OCI-M2 (cell line): Measurements from ENCODE around the gene PBX3.

ENCODE experiments used
- DNase-seq: peaks from one replicate; lab custom pipeline; 2025; ENCODE audit not compliant: unreplicated experiment; lab: John Stamatoyannopoulos, UW

The PBX3 gene

DNA sequence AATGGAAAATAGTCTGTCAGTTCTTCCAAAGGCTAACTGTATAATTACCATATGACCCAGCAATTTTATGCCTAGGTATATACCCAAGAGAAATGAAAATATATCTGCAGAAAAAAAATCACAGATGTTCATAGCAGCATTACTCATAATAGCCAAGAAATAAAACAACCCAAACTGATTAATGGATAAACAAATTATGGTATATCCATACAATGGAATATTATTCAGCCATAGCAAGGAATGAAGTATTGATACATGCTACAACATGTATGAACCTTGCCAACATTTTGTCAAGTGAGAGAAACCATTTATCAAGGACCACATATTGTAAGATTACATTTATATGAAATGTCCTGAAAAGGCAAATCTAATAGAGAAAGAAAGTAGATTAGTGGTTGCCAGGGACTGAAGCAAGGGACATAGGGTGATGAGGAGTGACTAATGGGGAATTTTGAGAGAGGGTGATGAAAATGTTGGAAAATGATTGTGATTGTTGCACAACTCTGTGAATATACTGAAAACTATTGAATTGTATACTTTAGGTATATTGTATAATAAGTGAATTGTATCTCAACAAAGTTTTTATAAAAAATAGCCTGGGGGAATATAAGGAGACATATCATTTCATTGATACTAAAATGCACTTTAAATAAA lies 114.4 kb downstream of the PBX3 start:
- DNase-seq = no peak

DNA sequence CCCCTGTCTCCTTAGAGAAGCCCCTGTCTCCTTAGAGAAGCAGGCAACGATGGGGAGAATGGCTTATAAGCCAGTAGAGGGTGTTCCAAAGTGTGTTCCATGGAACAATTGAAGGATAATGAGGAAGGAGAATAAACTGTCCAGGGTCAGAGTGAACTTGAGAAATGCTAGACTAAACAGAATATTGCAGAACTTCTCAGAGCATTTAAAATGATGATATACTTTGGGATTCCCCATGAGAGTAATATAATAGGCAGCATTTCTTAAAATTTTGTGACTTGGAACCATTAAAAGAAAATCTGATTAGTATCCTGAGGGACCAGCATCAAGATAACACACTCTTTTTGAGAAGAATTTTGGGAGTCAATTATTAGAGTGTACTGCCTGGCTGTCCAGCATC lies 116.8 kb downstream of the PBX3 start:
- DNase-seq = no peak

DNA sequence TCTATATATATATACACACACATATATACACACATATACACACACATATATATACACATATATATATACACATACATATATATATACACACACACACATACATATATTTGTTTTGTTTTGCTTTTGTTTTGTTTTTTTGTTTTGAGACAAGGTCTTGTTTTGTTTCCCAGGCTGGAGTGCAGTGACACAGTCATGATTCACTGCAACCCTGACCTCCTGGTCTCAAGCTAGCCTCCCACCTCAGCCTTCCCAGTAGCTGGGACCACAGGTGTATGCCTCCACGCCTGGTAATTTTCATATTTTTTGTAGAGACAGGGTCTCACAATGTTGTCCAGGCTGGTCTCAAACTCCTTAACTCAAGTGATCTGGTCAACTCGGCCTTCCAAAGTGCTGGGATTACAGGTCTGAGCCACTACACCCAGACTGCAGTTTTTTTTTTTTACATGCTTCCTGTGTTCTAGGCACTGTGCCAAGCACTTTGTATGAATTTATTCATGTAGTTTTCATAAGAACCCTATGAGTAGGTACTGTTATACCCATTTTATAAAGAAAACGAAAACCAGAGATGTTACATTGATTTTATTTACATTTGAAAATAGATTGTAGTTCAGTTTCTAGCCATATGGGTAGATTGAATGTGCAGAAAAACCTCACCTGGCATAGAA lies 120.7 kb downstream of the PBX3 start:
- DNase-seq = no peak

DNA sequence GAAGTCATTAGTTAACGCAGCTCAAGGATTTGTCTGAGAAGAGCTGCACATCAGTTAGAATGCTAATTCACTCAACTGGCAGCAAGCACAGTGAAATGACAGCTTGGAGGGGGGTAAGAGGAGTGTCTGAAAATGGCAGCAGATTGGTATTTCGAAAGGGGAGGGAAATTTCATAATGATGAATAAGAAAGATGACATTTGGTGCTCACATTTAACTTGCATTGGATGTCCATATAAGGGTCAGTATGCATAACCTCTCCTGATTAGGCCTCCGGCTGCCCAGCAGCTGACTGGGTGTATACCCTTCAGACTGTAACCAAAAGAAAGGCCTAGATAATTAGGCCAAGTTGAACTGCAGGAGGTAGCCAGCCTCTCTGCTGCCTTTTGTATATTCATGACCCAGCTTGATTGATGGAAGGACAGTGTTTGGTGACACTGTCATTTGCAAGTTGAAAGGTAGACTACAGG lies 131.0 kb downstream of the PBX3 start:
- DNase-seq = no peak

DNA sequence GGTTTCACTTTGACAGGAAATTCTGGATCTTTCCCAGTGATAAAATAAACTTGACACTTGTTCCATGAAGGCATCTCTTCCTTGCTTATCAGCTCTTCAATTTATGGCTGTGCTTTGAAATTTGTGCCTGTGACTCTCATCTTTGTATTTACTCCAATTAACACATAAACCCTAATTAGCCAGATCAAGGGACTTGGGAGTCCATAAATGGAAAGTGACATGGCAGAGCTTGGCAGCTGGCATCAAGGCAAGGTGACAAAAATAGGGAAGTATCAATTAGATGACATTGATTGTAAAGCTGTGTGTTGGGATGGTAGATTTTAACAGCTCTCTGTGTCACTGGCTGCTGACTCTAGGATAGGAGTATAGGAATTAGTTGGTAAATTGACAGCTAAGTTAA lies 133.9 kb downstream of the PBX3 start:
- no peak for DNase-seq

DNA sequence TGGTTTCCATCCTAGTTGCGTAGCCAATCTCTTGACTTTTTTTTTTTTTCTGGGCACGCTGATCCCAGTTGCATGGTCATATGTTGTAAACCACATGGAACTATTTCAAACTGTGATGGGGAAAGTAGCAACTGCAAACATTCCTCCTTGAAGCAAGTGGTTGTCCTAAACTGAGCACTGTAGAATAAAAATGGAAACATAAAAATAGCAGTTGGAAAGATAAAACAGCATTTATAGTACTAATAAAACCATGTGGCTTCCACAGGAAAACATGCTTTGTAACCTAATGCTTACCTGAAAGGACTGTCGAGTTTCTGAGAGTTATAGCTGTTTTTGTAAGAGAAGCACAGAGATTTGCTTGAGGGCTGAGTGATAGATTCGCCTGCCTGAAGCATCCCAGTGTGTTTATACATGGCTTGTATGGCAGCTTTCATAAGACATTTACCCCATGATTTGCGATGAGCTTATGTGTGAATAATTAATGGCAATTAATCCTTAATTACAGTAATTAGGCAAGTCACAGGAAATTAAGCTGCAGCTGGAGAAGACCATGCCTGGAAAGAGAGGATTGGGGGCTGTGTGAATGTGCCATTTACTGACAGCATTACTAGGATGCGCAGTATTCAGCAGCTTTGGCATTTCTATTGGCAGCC lies 136.5 kb downstream of the PBX3 start:
- DNase-seq = no peak

DNA sequence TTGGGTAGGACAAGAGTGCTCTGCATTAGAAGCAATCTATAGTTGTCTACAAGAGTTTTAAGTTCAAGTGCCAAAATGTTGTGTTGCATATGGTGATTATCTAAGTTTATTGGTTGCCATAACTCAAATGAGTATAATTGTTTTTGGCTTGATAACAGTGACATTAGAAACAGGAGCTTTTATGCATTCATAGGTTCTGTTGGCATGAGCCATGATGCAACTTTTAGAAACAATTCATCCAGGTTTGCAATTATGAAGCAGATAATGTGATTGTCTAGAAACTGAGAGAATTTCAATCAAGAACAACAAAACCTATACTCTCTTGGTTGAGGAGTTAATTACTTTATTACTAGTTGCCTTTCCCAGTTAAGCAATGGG lies 137.0 kb downstream of the PBX3 start:
- DNase-seq = no peak

DNA sequence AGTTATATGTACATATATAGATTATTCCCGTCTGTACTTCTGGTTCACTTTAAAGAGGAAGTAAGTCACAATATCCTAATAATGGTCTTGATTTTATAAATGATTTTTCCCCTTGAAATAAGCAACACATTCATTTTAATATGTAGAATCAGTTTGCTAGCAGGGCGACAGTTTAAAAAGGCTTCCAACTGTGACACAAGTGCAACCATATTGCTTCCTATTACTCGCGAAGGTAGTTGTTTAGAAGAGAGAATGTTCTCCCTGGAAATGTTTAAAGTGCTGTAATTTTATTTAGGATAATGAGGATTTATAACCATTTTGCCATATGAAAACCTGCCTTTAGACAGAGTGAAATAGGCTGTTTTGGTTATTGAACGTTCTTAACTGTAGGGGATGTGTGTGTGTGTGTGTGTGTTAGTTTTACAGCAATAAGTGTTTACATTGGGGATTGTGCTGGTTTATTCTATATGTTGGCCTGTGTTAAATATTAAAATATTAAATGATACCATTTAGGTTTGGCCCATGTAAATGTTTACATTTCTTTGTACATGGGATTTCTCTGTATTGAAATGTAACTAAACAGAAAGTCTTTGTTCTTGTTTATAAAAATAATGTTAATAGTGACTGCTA lies 138.3 kb downstream of the PBX3 start:
- DNase-seq = no peak

DNA sequence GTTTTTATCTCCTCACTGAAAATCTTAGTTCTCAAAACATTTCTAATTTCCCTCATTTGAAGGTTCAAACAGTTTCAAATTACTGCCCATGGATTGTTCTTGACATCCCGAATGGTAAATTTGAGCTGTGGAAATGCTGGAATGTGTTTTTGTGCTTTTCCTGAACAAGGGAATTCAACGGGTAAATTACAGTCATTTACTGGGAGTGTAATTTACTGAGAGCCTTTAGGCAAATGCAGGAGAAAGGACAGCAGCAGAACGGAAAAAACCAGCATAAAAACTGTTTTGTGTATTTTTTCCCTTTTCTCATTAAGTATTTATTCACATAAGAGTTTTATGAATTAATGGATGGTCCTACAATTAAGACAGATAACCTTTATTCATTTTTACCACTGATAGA lies 139.2 kb downstream of the PBX3 start:
- no peak for DNase-seq

DNA sequence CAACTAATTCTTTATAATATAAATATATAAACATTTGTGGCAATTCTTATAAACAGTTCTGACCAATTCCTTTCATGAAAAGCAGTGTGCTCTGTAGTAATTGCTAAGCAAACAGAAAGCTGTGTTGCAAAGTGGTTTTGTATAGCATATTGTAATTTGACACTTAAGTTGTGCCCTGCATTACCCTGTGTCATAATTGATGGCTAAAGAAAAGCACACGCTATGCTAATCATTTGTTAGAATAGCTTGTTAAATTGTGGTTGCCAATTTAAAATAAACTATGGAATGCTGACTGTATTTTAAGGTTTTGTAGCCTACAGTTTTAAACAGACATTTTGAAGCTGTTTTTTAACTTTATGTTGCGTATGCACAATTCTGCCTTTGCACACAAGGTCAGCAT lies 140.0 kb downstream of the PBX3 start:
- DNase-seq = no peak

DNA sequence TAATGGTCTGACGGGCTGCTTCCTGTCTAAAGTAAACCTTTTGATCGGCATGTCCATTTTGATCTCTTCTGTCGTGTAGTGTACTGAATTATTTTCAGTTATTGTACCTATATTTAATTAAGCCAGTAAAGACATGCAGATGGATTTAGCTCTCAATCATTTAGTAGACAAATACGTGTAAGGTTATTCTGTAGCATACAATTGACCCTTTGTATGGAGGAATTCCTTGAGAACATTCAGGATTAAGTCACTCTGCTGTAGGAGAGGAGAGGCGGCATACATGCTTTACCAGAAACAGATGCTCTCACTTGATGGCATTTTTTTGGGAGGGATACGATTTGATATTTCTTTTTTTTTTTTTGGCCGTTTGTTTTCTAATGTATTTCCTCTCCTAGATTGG lies 141.0 kb downstream of the PBX3 start:
- no peak for DNase-seq

DNA sequence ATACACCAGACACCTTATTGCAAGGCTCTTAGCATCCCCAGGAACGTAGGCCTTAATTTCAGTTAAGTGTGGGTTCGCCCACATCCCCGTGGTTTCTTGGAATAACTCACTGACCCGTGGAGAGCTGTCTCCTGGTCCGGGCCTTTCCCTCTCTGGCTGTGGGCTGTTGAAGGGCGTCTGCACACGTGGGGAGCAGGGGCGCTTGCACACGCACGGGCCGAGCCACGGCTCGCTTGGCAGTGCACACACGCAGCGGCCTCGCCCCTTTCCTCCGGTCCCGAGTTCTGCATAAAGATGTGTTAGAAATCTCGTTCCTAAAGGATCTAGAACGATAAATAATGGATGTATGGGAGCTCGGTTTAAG lies 141.9 kb downstream of the PBX3 start:
- DNase-seq = no peak

DNA sequence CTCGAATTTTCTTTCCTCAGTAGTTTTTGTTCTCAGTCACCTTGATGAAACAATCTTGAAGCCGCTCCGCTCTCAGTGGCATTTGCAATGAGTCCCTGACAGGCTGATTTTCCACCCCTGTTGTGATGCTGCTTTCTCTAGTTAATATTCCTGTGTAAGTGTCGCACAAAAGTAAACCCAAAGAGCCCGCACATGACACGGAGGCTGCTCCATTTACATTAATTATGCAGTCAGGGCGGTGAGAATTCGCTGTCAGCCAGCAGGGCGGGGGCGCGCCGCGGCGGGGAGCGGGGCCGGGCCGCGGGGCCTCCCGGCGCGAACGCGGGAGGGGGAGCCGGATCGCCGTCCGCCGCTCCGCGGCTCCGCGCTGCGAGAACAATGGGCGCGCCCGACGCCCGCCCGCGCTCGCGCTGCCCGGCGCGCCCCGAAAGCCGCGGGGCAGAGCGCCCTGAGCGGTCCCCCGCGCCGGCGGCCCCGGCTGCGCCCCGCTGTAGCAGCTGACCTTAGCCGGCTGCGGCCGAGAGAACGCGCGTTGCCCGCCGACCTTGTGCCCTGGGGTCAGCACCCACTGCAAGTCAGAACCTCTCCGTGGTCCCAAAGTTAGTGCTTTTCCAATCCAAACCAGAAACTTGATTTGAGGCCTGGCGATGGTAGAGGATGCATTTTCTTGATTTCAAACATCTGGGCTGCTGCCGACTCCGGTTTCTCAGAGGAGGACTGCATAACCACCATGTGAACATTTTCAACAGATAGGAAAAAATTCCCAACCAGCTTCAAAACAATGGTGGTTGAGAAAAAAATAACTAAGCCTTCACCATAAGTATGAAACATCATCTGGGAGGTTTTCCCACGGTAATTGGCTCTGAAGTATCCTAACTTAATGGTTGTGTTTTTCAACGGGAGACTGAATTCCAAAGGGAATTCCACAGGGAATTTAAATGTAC lies 142.6 kb downstream of the PBX3 start:
- DNase-seq = no peak

DNA sequence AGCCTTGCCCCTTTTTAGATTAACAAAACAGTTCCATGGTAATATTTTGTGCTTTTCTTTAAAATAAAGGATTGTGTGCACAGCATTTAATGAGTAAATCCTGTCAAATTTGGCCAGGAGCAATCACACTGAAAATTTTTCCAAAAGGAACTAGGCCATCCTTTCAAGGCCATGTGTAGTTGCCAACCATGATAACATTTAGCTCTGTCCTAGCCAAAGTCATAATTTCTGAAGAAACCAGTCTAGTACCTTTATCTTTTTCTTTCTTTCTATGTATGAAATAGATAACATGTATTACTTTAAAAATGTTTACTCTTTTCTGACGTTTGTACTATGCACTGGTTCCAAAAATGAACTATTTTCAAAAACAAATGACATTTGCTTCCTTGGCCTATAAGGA lies 143.7 kb downstream of the PBX3 start:
- no peak for DNase-seq

DNA sequence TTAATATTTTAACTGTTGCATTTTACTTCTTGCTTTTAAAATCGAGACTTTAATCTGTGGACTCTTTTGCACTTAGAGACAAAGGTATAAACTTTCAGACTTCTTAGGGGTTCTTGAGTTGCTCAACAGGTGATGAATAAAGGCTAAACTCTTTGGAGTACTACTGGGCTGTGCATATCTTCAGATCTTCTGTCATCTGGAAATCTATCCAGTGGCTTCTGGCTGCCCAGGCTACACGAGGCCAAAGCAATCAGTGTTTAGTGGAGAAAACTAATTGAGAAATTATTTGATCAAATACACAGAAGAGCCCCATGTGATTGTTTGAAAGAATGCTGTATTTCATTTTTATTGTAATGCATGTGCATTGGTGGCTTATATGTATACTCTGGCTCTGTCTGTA lies 146.1 kb downstream of the PBX3 start:
- no peak for DNase-seq

DNA sequence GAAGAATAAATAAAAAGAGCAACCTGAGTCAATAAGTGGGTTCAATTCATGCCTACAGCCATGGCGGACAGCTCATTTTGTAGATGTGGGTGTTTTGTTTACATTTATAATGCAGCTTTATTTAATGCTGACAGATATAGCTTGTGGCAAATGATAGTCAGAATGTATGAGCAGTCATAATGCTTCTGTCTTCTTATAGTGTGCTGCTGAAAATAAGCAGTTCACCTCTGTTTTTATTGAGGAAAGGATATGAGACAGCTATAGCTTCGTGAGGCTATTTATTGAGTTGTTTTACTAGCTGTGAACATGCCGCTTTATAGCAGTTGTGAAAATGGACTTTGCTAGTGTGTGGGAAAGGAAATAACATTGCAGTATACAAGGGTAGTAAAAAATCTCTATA lies 147.4 kb downstream of the PBX3 start:
- DNase-seq = no peak

DNA sequence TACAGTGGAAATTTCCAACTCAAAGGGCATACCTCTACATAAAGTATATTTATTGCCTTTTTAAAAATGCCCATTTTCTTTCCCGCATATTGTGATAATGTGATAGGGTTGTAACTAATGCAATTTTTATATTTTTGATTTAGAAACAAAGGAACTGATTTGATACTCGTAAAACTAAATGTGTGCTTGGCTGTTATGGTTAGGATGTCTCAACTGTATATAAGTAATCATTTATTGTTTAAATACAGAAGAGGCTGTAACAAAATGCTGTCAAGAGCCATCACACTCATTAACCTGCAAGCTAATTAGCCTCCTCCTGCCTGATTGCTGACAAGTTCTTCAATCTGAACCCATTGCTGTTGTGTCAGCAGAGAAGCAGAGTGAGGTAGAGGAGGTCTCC lies 149.2 kb downstream of the PBX3 start:
- DNase-seq = no peak

DNA sequence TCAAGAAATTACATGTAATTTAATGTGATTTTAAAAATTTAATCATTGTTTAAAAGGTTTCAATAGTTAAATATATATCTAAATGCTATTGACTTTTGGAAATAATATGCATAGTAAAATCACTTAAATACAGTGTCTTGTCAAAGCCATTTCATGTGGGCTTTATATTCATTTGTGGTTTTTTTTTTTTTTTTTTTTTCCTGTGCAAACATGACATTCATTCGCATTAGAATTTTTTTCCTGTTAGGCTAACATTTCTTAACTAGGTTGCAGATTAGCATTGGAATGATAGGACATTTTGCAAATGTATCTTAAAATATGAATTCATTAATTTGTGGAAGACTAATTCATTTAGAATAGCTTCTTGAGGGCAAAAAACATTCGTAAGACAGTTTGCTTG lies 149.8 kb downstream of the PBX3 start:
- no peak for DNase-seq

DNA sequence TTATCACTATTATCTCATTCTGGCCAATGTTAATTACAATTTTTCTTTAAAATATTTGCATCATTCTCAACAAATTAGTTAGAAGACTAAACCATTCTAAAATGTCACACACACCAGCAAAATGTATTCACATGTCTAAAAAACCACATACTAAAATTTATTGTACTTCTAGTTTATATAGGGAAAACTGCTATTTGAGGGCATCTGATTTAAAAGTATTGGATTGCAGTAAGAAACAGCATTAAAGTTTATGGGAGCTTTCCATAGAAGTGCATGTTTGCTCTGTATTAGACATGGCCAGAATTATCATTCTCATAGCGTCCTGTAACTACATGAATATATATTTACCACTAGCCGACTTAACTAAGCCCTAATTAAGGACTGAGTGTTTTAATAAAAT lies 150.3 kb downstream of the PBX3 start:
- DNase-seq = no peak

DNA sequence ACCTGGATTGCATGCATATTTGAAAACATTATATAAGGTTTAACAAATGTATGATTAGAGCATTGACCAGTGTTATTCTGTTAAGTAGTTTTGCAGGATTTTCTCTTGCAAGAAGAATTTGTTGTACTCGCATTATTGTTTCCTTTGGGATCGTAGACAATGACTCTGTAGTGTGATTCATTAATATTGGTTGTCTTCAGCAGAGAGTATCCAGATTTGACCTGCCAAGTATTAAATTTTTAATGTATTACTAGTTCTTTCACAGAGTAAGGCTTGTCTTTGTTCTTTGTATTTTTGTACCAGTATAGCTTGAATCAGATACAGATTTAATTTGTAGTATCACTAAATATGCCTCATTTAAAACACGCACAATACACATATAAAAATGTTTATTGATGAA lies 155.0 kb downstream of the PBX3 start:
- no peak for DNase-seq

DNA sequence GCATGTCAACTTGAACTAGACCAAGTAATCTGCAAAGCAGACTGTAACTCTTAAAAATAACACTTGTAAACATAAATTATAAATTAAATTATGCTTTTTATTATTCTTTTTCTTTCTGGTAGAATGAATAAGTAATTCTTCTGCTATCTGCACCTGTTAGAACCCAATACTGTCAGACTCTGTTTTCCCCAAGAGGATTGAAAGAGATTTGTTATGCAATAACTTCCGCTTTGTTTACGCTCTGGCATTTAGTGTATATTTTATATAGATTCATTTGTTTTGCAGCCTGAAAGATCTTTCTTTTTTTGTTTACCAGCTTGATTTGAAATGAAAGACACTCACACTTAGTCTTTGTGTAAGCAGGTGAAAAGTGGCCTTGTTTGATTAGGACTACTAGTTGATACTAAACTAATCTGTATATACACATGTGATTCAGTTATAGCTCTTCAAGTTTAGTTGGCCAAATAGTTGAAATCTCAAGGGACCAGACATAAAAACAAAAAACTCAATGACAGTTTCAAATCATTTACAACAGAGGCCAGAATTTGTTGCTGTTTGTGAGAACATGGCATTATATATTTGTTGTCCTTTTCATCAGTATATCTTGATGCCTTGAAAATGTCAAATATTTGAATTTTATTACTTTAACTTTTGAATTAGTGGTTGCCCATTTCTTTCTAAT lies 155.8 kb downstream of the PBX3 start:
- no peak for DNase-seq
